Erythroblast (primary cell): ENCODE measurements around the gene LTB.

Source experiments
- GATA1 ChIP-seq: IDR thresholded peaks from 2 replicates; pipeline ENCODE4 v1.6.1; 2011; ENCODE audit warnings: low read depth, mild to moderate bottlenecking, control low read depth, low read length, moderate library complexity
- POLR2A ChIP-seq: IDR thresholded peaks from 2 replicates; pipeline ENCODE4 v1.6.1; 2011; ENCODE audit warnings: mild to moderate bottlenecking, low read length

DNA sequence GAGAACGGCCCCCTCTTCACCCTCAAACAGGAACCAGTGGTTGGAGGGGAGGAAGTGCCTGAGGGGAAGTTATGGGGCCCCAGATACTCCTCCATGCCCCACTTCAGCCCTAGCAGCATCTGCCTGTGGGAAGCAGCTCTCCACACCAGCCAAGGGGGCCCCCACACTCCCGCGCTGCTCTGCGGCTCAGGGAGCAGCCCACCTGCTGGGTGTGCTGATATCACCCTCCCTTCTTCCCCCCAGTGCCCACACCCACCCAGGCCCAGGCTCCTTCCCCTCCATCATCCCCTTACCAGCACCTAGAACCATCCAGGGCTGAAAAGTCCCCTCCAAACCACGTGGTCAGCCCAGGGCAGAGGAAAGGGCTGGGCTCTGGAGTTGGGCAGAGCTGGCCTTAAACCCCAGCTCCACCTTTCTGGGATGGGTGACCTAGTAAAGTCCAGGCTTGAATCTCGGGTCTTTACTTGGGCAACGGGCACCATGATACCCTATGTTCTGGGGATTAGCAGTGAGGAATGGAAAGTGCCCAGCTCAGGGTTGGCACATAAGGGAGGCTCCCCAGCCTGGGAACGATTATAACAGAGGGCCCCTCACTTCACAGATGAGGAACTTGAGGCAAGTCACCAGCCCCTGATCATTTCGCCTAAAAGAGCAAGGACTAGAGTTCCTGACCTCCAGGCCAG lies 4.5 kb upstream of the LTB start:
- TF ChIP-seq POLR2A (no peak), GATA1 (no peak)
